Renal pelvis (tissue), 4 donors: ENCODE data around the gene UBIAD1. TPM values are rescaled to one million over a fixed set of nuclear protein-coding genes. Genes with fewer than 3 reads are reported as not detected.
"Not testable (repeated sequence)": the region's sequence is repeated elsewhere in the genome, so short reads cannot be mapped to it uniquely, and the experiment has no call there.

Experiments used
- DNase-seq: peaks from one replicate; pipeline ENCODE4 v3.0.0-alpha.2; 2013
- polyA plus RNA-seq, 3 donors: library from polyadenylated mRNA; unstranded; fragments of 120-200 nt; gene quantifications; one replicate each; pipeline ENCODE4 v1.2.1, GENCODE V29; 2013; ENCODE audit not compliant: insufficient read length in 3 of 3

UBIAD1 gene
- polyA plus RNA-seq, 3 donors = 14.3 to 18.9 (median 17.3) TPM

- not testable (repeated sequence) for DNase-seq
Observed at GRCh38 chr1:11267350-11268337, 5.4 kb upstream of the UBIAD1 start.

GRCh38 chr1:11272544-11272831 is 510 bp upstream of the UBIAD1 start:
- DNase-seq = no peak

GRCh38 chr1:11273595-11274234 is 717 bp downstream of the UBIAD1 start:
- DNase-seq = no peak

- DNase-seq = no peak
Observed at GRCh38 chr1:11279152-11279551, 6.2 kb downstream of the UBIAD1 start.

- no peak for DNase-seq
Observed at GRCh38 chr1:11279630-11280029, 6.6 kb downstream of the UBIAD1 start.

- DNase-seq = no peak
Observed at GRCh38 chr1:11280719-11281376, 7.8 kb downstream of the UBIAD1 start.

GRCh38 chr1:11281518-11282331 is 8.7 kb downstream of the UBIAD1 start:
- no peak for DNase-seq

GRCh38 chr1:11283151-11283550 is 10.2 kb downstream of the UBIAD1 start:
- DNase-seq = no peak

DNA sequence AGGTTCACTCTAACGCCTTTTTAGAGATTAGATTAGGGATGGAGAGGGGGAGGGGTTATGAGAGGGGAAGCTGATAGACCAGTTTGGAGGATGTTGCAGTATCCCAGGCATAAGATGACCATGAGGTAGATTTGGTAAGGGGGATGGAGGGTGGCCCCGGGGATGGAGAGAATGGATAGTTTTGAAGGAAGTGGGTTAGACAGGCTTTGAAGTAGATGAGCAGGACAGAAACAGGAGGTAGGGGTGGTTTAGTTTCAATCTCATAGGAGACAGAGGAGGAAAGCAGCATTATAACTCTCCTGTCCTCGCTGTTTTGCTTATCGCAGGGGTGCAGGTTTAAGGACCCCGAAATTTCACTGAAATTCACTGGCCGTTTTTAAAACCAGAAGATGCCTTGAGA is 11.8 kb downstream of the UBIAD1 start:
- no peak for DNase-seq

GRCh38 chr1:11285883-11286734 is 13.1 kb downstream of the UBIAD1 start:
- no peak for DNase-seq

- no peak for DNase-seq
Observed at GRCh38 chr1:11286735-11287410, 13.9 kb downstream of the UBIAD1 start.

DNA sequence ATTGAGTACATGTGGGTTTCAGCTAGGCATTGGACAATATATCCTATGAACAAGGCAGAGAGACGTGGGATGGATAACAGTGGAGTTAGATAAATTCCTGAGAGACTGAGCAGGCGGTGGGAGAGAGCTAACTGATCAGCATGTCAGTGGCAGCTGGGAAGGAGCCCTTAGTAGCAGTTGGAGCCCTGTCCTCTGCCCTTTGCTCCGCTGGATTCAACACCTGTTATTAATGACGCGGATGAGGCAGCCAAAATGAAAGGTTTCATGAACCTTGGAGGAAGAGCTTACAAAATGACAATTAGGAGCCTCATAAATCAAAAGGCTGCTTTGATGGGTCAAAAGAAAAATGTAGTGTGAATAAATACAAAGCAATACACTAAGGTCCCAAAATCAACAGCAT is 16.1 kb downstream of the UBIAD1 start:
- DNase-seq = no peak

DNA sequence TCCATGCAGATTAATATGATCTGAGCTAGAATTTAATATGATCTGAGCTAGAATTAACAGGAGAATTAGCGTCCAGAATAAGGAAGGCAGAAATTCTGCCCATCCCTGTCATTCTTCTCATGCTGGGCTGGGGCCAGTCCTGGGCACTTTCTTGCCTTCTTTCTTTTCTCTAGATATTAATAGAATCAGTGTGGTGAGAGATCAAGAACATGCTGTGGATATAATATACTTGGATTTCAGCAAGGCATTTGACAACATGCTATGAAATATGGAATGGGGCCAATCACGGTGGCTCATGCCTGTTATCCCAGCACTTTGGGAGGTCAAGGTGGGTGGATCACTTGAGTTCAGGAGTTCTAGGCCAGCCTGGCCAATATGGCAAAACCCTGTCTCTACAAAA is 18.1 kb downstream of the UBIAD1 start:
- DNase-seq = no peak

DNA sequence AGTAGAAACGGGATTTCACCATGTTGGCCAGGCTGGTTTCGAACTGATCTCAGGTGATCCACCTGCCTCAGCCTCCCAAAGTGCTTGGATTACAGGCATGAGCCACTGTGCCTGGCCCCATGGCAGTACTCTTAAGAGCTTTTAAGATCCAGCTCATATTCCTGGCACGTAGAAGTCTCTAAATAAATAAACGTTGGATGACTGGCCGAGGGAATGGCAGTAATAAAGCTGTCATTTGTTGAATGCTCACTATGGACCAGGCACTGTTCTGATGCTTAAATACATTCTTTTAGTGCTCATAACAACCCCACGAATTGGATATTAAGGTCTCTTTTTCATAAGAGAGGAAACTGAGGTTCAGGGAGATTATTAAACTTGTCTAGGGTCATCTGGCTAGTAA is 20.9 kb downstream of the UBIAD1 start:
- no peak for DNase-seq

- DNase-seq = no peak
Observed at GRCh38 chr1:11294951-11295350, 22.0 kb downstream of the UBIAD1 start.

- no peak for DNase-seq
Observed at GRCh38 chr1:11295905-11296304, 22.9 kb downstream of the UBIAD1 start.

GRCh38 chr1:11297774-11298173 is 24.8 kb downstream of the UBIAD1 start:
- not testable (repeated sequence) for DNase-seq

GRCh38 chr1:11298390-11299224 is 25.6 kb downstream of the UBIAD1 start:
- DNase-seq = no peak

DNA sequence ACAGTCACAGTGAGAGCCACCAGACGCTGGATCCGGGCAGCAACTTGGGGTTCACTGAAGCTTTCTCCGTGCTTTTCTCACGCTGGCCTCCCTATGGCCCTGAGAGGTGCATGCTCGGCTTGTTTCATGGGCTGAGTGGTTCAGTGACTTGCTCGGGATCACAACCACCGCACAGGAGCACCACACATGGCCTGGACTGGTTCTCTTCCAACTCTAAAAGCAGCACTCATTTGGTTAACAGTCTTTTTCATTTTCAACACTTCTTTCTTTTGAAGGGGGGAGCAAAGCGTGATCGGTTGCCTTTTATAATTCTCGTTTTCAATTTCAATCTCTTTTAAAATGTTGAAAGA is 26.2 kb downstream of the UBIAD1 start:
- no peak for DNase-seq

DNA sequence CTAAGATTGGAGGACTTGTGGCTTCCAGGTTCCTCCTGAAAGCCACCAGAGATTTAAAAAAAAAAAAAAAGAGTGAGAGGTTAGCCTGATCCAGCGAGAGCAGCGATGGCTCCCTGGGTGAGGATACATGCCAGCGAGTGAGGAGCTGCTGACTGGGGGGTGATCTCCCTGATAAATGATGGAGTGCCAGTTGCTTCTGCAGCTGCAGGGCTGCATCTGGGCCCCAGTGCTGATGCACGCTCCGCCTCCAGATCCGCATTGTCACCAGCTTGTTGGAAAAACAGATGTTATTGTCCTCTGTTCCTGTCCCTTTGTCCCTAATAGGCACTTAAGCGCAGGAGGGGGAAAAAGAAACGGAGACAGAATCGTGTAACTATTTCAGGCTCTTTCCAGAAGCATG is 28.6 kb downstream of the UBIAD1 start:
- no peak for DNase-seq
